HG03108 (cell line): ENCODE measurements around the gene C2orf76.
"Not testable (repeated sequence)": the region's sequence is repeated elsewhere in the genome, so short reads cannot be mapped to it uniquely, and the experiment has no call there.

Experiments
- ATAC-seq: cut with Tn5 transposase; IDR thresholded peaks from one replicate; pipeline ENCODE4 v1.9.1; 2021; ENCODE audit warnings: moderate library complexity; ENCODE audit not compliant: unreplicated experiment

The C2orf76 gene

GRCh38 chr2:119377993-119378345, 11.3 kb upstream of the C2orf76 start:
- ATAC-seq: no peak

- no peak for ATAC-seq
Measured at GRCh38 chr2:119377294-119377992, 10.8 kb upstream of the C2orf76 start.

DNA sequence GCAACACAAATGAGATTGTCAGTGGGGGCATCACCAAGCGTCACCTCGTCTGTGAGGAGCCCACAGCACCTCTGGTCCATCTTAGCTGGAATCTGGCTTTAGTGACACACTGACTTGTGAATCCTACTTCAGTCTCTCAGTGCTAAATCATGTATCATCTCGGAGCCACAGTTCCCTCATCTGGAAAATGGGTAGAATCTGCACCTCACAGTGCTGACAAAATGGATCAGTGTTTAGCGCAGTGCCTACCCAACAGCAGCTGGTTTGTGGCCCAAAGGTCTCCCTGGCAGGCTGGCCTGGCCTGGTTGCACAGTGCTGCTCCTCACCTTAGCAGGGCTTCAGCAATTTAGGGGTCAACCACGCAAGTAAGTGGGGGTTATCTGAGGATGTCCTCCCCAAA, 10.2 kb upstream of the C2orf76 start:
- ATAC-seq: no peak

- ATAC-seq: not testable (repeated sequence)
Measured at GRCh38 chr2:119376406-119376805, 9.8 kb upstream of the C2orf76 start.

DNA sequence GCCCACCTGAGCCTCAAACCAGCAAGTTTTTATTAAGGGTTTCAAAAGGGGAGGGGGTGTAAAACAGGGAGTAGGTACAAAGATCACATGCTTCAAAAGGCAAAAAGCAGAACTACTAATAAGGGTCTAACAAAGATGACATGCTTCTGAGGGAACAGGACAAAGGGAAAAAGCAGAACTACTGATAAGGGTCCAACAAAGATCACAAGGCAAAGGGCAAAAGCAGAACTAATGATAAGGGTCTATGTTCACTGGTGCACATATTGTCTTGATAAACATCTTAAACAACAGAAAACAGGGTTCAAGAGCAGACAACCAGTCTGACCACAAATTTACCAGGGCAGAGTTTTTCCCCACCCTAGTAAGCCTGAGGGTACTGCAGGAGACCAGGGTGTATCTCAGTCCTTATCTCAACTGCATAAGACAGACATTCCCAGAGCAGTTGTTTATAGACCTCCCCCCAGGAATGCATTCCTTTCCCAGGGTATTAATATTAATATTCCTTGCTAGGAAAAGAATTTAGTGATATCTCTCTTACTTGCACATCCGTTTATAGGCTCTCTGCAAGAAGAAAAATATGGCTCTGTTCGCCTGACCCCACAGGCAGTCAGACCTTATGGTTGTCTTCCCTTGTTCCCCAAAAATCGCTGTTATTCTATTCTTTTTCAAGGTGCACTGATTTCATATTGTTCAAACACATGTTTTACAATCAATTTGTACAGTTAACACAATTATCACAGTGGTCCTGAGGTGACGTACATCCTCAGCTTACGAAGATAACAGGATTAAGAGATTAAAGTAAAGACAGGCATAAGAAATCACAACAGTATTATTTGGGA, 7.5 kb upstream of the C2orf76 start:
- not testable (repeated sequence) for ATAC-seq

DNA sequence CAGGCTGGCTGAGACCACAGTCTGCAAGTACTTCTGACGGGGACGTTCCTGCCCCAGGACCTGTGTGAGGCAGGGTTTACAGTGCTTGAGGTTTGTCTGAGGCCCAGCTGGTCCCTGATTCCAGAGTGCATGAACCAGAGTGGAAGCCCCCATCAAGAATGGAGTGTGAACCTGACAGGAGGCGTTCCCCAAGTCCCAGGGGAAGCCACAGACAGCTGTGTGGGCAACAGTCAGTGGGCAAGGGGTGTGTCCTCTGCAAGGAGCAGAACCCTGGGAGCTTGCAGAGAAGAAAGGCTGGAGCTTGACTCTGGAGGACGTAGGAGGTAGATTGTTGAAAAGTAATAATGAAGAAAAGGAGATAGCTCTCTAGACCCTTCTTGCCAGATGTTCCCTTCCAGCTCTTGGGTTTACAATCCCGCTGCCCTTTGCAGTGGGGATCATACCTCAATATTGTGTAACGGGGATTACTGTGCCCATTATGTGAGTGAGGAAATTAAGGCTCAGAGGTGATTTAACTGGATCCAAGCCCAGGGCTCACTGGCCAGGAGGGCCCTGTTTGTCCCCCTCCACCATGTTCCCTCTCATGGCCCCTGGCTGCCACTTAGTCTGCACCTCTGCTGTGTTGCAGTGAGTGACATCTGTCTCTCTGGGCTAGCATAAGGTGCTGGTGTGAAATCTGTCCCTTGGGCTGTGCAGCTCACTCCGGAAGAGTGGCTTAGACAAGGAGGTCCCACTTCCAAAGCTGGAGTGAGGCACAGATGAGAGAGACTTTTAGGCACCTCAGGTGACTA, 6.3 kb upstream of the C2orf76 start:
- no peak for ATAC-seq

DNA sequence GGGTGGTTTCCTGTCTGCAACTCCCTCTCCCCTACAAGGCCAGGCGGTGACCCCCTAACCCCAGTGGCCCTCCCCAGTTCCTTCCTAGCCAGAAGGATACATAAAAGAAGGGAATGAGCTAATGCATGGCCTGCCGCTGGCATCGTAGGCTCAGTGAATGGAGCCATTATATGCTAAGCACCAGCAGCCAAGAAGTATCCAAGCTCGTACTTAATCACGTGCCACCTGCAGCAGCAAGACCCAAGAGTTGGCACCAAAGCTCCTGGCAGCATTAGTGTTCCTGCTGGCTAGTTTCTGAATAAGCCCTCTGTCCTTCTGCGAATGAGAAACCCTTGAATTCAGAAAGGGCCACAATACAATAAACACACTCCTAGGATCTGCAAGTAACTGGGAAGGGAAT, 4.5 kb upstream of the C2orf76 start:
- no peak for ATAC-seq

DNA sequence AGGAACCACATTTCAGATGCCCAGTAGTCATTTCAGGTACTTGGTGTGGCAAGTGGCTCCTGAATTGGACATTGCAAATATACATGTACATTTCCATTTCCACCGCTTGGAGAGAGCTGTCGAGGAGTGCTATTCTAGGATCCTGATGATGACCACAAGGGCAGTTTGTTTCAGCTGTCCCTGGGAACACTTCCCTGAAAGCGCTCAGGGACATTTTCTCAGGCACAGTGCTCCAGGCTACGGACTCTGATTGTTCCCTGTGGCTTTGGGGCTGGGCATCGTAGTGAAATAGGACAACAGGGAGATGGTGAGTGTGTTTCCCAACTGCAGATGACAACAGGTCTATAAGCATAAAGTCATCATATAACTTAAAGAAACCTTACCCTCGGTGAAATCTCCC, 3.2 kb upstream of the C2orf76 start:
- ATAC-seq: no peak

GRCh38 chr2:119367472-119368099, 952 bp upstream of the C2orf76 start:
- peak; percentile 35 for ATAC-seq

DNA sequence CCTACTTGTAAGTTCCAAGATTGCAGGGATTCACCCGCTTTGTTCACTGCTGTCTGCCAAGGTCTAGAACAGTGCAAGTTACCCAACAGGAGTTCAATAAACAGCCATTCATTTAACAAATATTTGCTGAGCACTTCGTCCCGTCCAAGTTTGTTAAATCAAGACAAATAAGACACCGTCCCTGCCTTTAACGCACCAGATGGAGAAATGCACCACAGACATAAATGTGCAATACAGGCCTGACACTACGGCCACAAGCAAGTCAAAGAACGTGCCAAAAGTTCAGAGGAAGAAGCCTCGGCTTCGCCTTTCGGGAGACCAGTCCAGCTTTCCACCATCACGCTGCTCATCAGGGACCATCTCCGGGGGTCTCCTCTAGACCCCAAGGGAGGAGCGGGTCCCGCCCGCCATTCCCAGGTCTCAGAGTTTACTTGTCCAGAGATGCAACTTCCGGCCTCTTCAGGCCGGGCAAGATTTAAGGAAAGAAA, 429 bp downstream of the C2orf76 start:
- ATAC-seq: peak; percentile 1

GRCh38 chr2:119365436-119365835, 1.2 kb downstream of the C2orf76 start:
- ATAC-seq: no peak

DNA sequence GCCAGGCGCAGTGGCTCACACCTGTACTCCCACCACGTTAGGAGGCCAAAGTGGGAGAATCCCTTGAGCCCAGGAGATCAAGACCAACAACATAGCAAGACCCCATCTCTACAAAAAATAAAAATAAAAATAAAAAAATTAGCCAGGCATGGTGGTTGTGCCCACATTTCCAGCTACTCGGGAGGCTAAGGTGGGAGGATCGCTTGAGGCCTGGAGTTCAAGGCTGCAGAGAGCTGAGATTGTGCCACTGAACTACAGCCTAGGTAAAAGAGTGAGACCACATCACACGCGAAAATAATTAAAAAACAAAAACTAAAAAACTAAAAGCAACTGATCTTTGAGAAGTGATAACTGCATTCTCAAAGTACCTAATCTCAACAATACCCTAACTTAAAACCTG, 1.8 kb downstream of the C2orf76 start:
- no peak for ATAC-seq

DNA sequence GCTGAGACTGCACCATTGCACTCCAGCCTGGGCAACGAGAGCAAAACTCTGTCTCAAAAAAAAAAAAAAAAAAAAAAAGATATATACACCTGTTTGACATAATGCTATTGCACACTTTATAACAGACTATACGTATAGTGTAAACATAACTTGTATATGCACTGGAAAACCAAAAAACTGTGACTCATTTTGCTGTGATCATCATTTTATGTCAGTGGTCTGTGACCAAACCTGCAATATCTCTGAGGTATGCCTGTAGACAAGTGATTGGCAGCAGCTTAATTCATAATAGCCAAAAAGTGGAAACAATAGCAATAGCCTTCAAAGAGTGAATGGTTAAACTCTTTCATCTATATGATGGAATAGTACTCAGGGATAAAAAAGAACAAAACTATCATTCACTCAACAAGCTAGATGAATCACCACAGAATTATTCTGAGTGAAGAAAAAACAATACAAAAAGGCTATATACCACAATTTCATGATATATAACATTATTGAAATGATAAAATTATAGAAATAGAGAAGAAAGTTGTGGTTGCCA, 6.1 kb downstream of the C2orf76 start:
- no peak for ATAC-seq

GRCh38 chr2:119359774-119360173, 6.9 kb downstream of the C2orf76 start:
- no peak for ATAC-seq

GRCh38 chr2:119354860-119355259, 11.8 kb downstream of the C2orf76 start:
- ATAC-seq: no peak

GRCh38 chr2:119352357-119352756, 14.3 kb downstream of the C2orf76 start:
- peak; percentile 95 for ATAC-seq

DNA sequence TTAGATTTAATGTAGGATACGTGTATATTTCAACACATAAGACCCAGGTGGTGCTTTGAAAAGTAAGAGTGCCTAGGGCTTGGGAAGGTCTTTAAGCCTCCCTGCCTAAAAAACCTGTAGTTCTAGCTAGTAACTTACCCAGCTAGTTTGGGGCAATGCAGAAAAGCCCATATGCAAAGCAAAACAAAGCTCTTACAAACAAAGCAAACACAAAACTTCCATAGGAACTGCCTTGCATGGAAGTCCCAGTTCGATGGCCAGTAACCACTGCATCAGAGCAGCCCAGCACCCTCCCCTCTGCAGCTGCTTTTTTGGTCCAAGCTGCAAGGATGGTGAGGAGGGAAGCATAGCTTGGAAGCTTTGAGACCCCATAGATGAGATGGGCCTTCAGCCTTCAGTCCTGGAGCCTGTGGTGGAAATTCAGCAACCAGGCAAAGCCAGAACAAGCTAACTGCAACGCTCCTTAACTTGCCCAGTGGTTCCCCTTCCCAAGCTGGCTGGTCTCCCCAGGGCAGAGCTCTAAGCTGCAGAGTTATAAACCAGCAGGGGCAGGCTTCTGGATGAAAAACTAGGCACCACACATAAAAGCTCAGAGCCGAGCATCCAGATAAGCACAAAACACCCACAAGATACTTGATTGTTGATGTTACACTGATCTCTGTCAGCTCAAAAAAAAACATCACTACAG, 16.2 kb downstream of the C2orf76 start:
- no peak for ATAC-seq

- no peak for ATAC-seq
Measured at GRCh38 chr2:119349289-119349688, 17.3 kb downstream of the C2orf76 start.

DNA sequence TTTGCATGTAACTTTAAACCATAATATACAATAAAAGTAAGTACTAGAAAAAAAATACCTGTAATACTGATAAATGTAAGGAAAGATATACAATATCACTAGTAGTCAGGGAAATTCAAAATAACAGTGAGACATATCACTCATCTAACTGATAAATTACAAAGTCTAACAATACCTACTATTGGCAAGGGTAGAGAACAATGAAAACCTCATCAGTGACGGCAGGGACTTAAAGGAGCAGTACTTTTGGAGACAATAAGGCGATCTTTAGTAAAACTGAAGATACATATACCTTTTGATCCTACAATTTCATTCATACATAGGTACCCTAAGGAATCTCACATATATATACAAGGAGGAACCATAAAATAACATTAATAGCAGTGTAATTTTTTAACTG, 24.9 kb downstream of the C2orf76 start:
- ATAC-seq: no peak

DNA sequence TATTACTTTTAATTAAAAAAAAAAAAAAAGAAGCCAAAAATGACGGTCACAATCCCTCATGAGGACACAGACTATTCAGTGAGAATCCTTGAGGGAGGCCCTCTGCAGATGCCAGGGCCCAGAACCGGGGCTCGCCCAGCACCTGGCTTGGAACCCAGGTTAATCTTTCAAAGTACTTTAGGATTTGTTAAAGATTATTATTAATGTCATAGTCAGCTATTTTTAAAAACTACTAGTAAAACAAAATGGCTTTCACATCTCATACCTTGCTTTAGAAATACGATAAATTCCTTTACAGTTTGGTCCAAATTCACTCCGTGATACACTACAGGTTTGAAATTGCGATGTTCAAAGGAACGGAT, 27.1 kb downstream of the C2orf76 start:
- ATAC-seq: no peak
